Choroid plexus epithelial cell (primary cell): Measurements from ENCODE around the gene PCBP3.

Experiments
- DNase-seq: peaks from one replicate; pipeline ENCODE4 v3.0.0-alpha.2; 2010; ENCODE audit warnings: low read depth
- H3K4me3 ChIP-seq: 2 replicates; pipeline ENCODE4 v1.5.1; 2011; ENCODE audit warnings: low read depth, mild to moderate bottlenecking, control low read depth, low read length, moderate library complexity
- TF ChIP-seq, protein P1 (sequence below): conservative IDR thresholded peaks from 2 replicates; pipeline ENCODE4 v1.5.1; 2011; ENCODE audit warnings: low read depth, mild to moderate bottlenecking, control low read depth, inconsistent platforms, low read length, moderate library complexity

The PCBP3 gene

DNA sequence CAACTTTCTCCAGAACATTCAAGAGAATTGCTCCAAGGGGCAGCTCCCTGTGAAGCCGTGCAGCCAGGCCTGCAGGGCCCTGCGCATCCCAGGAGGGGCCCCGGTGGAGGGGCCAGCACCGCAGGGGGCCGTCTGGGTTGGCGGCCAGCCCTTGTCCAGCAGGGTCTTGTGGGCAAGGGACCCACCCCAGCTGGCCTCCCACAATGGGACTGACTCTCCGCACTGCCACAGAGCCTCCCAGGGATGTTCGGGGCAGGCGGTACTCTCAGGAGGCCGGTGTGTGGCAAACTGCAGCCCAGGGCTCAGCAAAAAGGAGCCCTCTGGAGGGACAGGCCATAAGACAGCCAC lies 269.9 kb downstream of the PCBP3 start:
- no peak for DNase-seq
- no peak overlapping the region for H3K4me3 ChIP-seq
- TF ChIP-seq, protein P1, sequence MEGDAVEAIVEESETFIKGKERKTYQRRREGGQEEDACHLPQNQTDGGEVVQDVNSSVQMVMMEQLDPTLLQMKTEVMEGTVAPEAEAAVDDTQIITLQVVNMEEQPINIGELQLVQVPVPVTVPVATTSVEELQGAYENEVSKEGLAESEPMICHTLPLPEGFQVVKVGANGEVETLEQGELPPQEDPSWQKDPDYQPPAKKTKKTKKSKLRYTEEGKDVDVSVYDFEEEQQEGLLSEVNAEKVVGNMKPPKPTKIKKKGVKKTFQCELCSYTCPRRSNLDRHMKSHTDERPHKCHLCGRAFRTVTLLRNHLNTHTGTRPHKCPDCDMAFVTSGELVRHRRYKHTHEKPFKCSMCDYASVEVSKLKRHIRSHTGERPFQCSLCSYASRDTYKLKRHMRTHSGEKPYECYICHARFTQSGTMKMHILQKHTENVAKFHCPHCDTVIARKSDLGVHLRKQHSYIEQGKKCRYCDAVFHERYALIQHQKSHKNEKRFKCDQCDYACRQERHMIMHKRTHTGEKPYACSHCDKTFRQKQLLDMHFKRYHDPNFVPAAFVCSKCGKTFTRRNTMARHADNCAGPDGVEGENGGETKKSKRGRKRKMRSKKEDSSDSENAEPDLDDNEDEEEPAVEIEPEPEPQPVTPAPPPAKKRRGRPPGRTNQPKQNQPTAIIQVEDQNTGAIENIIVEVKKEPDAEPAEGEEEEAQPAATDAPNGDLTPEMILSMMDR, result no peak

GRCh38 chr21:45913886-45914285 lies 270.4 kb downstream of the PCBP3 start:
- DNase-seq, result no peak
- TF ChIP-seq, protein P1, result no peak

DNA sequence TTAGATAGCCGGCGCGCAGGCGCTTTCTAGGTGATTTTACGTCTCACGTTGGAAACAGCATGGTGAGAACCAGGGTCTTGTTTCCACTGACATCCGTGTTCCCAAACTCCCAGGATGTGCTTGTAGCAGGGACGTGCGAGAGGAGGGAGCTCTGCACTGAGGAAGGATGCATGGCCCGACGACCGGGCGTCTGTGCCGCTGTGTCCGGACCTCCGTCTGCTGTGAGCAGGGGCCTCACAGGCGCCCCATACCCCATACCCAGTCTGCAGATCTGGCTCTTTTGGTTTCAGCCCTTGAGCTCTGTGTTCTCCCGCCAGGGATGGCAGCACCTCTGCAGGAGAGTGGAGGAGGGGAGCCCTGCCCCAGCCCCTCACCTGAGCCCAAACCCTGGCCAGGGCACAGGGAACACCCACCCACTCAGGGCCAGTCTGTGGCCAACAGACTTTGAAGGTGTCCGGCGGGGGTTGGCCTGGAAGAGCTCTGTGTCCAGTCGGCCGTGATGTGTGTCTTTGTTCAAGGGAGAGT lies 270.9 kb downstream of the PCBP3 start:
- no peak overlapping the region for H3K4me3 ChIP-seq
- no peak for DNase-seq
- TF ChIP-seq, protein P1, result no peak

More at GRCh38 chr21:45913886-45914285, 270.4 kb downstream of the PCBP3 start:
- H3K4me3 ChIP-seq, result no peak overlapping the region

- TF ChIP-seq, protein P1, result no peak
- no peak overlapping the region for H3K4me3 ChIP-seq
- DNase-seq, result no peak
These were observed 272.7 kb downstream of the PCBP3 start for GRCh38 chr21:45916011-45916840.

- TF ChIP-seq, protein P1, result no peak
- no peak for DNase-seq
- no peak overlapping the region for H3K4me3 ChIP-seq
These were observed 273.7 kb downstream of the PCBP3 start for GRCh38 chr21:45917241-45917640.

- TF ChIP-seq, protein P1, result no peak
- no peak for DNase-seq
- no peak overlapping the region for H3K4me3 ChIP-seq
These were observed 274.5 kb downstream of the PCBP3 start for GRCh38 chr21:45918011-45918410.
